OCI-LY7 (cell line): ENCODE data around the gene ZNF213. TPM values are rescaled to one million over a fixed set of nuclear protein-coding genes. Genes with fewer than 3 reads are reported as not detected.

ENCODE experiments used
- BruUV-seq: library from RNA; stranded (reverse); fragments of 400-500 nt; replicated peaks from 2 replicates; lab custom pipeline; 2021; lab: Mats Ljungman, UMichigan
- CTCF ChIA-PET: fragments of 300-600 bp; sonication (Branson Sonifier 250); formaldehyde crosslinking; loops from one replicate; lab custom pipeline; 2022; ENCODE audit warnings: antibody characterized with exemption; ENCODE audit not compliant: unreplicated experiment; lab: Charles Lee
- POLR2A ChIA-PET: fragments of 300-600 bp; sonication (Branson Sonifier 250); formaldehyde crosslinking; loops from one replicate; lab custom pipeline; 2022; ENCODE audit warnings: antibody characterized with exemption; lab: Charles Lee
- DNase-seq: peaks from one replicate; pipeline ENCODE4 v3.0.0-alpha.2; 2015; ENCODE audit warnings: low spot score
- H2AFZ ChIP-seq: fragments of 200-600 bp; sonication (generic), shearing (Covaris generic); 2 replicates; pipeline ENCODE4 v1.6.1; 2014; ENCODE audit warnings: mild to moderate bottlenecking, antibody characterized with exemption, low read length, moderate library complexity
- H3K27ac ChIP-seq: fragments of 200-600 bp; sonication (generic); 2 replicates; pipeline ENCODE4 v1.5.1; 2014; ENCODE audit warnings: mixed run types, low read depth, mild to moderate bottlenecking, moderate library complexity, low read length, inconsistent platforms; ENCODE audit not compliant: poor library complexity, severe bottlenecking
- H3K36me3 ChIP-seq: fragments of 200-600 bp; sonication (generic); 2 replicates; pipeline ENCODE4 v1.6.1; 2014; ENCODE audit warnings: mild to moderate bottlenecking, antibody characterized with exemption, low read length, moderate library complexity, mixed read lengths; ENCODE audit not compliant: insufficient read depth
- H3K4me1 ChIP-seq: fragments of 200-600 bp; sonication (generic); 2 replicates; pipeline ENCODE4 v1.5.1; 2014; ENCODE audit warnings: mild to moderate bottlenecking, low read length; ENCODE audit not compliant: insufficient read depth, poor library complexity, severe bottlenecking
- H3K4me2 ChIP-seq: fragments of 200-600 bp; sonication (generic); 2 replicates; pipeline ENCODE4 v1.6.1; 2014; ENCODE audit warnings: mild to moderate bottlenecking, low read length
- H3K4me3 ChIP-seq: fragments of 200-600 bp; sonication (generic); 2 replicates; pipeline ENCODE4 v1.5.1; 2014; ENCODE audit warnings: mild to moderate bottlenecking, low read depth, low read length; ENCODE audit not compliant: poor library complexity, severe bottlenecking
- H3K79me2 ChIP-seq: fragments of 200-600 bp; sonication (generic); 2 replicates; pipeline ENCODE4 v1.6.1; 2016; ENCODE audit warnings: low read depth, mild to moderate bottlenecking, low read length, moderate library complexity, mixed read lengths; ENCODE audit not compliant: insufficient read depth
- H3K9me2 ChIP-seq: fragments of 200-600 bp; sonication (generic); 2 replicates; pipeline ENCODE4 v1.6.1; 2016; ENCODE audit warnings: mild to moderate bottlenecking, low read length, mixed read lengths; ENCODE audit not compliant: insufficient read depth
- H3K9me3 ChIP-seq: fragments of 200-600 bp; sonication (generic); 2 replicates; pipeline ENCODE4 v1.6.1; 2014; ENCODE audit warnings: mild to moderate bottlenecking, mixed run types, low read length, mixed read lengths
- H4K20me1 ChIP-seq: fragments of 200-600 bp; sonication (generic); 2 replicates; pipeline ENCODE4 v1.6.1; 2014; ENCODE audit warnings: mild to moderate bottlenecking, antibody characterized with exemption, low read length, moderate library complexity, mixed read lengths; ENCODE audit not compliant: insufficient read depth
- EZH2phosphoT487 ChIP-seq: fragments of 200-600 bp; sonication (generic); IDR thresholded peaks from 2 replicates; pipeline ENCODE4 v1.6.1; 2018; ENCODE audit warnings: low read depth, borderline replicate concordance, mild to moderate bottlenecking, mixed run types, antibody characterized with exemption, low read length, moderate library complexity, mixed read lengths
- intact Hi-C: fragments of 100-400 bp; cut with micrococcal nuclease; formaldehyde crosslinking; loops from one replicate; pipeline ENCODE4 v1.10.0; 2022; ENCODE audit not compliant: unreplicated experiment
- total RNA-seq, 2 experiments: library from RNA; depleted of rRNA in 1 of 2; stranded (reverse); fragments of >200 nt in 1 of 2; shearing (Covaris generic) in 1 of 2; gene quantifications; 2 replicates each; pipeline ENCODE4 v1.2.3, GENCODE V29; 2014 to 2022
- TF ChIP-seq, protein P1 (sequence below): fragments of 200-600 bp; sonication (generic); conservative IDR thresholded peaks from 2 replicates; pipeline ENCODE4 v1.5.1; 2014; ENCODE audit warnings: mild to moderate bottlenecking, antibody characterized with exemption, low read length, moderate library complexity, mixed read lengths

The ZNF213 gene
- total RNA-seq, 2 experiments from 2014 or later = 3.4 to 9.1 TPM

- H3K79me2 ChIP-seq = no peaks in the 10 kb centered on the region
- no peaks in the 10 kb centered on the region for H3K36me3 ChIP-seq
- CTCF ChIA-PET = no interaction called here
- no peak overlapping the region for H3K4me2 ChIP-seq
- BruUV-seq = no TSS peak
- no peaks in the 10 kb centered on the region for H3K9me2 ChIP-seq
- H2AFZ ChIP-seq = no peak overlapping the region
- TF ChIP-seq, protein P1, sequence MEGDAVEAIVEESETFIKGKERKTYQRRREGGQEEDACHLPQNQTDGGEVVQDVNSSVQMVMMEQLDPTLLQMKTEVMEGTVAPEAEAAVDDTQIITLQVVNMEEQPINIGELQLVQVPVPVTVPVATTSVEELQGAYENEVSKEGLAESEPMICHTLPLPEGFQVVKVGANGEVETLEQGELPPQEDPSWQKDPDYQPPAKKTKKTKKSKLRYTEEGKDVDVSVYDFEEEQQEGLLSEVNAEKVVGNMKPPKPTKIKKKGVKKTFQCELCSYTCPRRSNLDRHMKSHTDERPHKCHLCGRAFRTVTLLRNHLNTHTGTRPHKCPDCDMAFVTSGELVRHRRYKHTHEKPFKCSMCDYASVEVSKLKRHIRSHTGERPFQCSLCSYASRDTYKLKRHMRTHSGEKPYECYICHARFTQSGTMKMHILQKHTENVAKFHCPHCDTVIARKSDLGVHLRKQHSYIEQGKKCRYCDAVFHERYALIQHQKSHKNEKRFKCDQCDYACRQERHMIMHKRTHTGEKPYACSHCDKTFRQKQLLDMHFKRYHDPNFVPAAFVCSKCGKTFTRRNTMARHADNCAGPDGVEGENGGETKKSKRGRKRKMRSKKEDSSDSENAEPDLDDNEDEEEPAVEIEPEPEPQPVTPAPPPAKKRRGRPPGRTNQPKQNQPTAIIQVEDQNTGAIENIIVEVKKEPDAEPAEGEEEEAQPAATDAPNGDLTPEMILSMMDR = no peak
- no peak for TF ChIP-seq EZH2phosphoT487
- no peak for DNase-seq
- POLR2A ChIA-PET = no interaction called here
- no peaks in the 10 kb centered on the region for H4K20me1 ChIP-seq
- intact Hi-C loops = no loop called here
- no peaks in the 10 kb centered on the region for H3K9me3 ChIP-seq
- no peak overlapping the region for H3K27ac ChIP-seq
- no peaks in the 10 kb centered on the region for H3K4me1 ChIP-seq
- no peak overlapping the region for H3K4me3 ChIP-seq
Measured at GRCh38 chr16:3086596-3087242, 48.1 kb upstream of the ZNF213 start.

GRCh38 chr16:3087243-3088235, 47.3 kb upstream of the ZNF213 start:
- DNase-seq = no peak
- Histone ChIP-seq H3K9me3 (no peaks in the 10 kb centered on the region), H3K36me3 (no peaks in the 10 kb centered on the region), H2AFZ (no peak overlapping the region), H3K27ac (no peak overlapping the region), H3K9me2 (no peaks in the 10 kb centered on the region), H3K79me2 (no peaks in the 10 kb centered on the region), H3K4me2 (no peak overlapping the region), H4K20me1 (no peaks in the 10 kb centered on the region), H3K4me3 (no peak overlapping the region), H3K4me1 (no peaks in the 10 kb centered on the region)
- POLR2A ChIA-PET = no interaction called here
- BruUV-seq = no TSS peak
- no peak for TF ChIP-seq EZH2phosphoT487
- TF ChIP-seq, protein P1 = 0 out of 2 replicates have a peak, but pooled peaks have one; percentile 28
- intact Hi-C loops = no loop called here
- CTCF ChIA-PET = no interaction called here
